ENCODE data around the gene KCNQ2. TPM values are rescaled to one million over a fixed set of nuclear protein-coding genes. Genes with fewer than 3 reads are reported as not detected.

The KCNQ2 gene
- total and polyA plus RNA-seq, 10 donors = 0.13 to 3.5 (median 0.45) TPM; not detected in 2

DNA sequence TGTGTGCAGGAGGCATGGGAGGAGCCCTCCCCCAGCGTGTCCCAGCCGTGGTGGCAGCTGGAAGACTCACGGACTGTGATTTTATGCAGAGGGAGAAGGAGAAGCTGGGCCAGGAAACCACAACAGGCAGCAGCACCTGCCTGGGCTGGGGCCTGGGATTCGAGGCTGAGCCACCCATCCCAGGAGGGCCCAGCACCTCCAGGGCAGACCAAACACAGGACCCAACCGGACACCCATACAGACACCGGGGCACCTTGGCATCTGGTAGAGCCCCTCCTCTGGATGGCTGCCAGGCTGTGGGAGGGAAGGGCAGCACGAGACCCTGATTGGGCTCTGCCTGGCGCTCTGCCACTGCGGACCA, 69.6 kb downstream of the KCNQ2 start:
- no peak for DNase-seq
- H3K4me3 ChIP-seq = no peak overlapping the region
- no peaks in the 10 kb centered on the region for H3K9me3 ChIP-seq
- intact Hi-C loops (cut with DNase I; ENCODE audit: low total_unique reads) = no loop called here
- 34 to 47% (median 44%) methylated on average over 6 to 9 of the region's 9 CpGs for WGBS, 5 donors
- peaks cover 0 to 69% (median 0%) of the 10 kb centered on the region in 7 donors for H3K27me3 ChIP-seq (replicated peaks in 1 of 7)
- H3K36me3 ChIP-seq = no peaks in the 10 kb centered on the region
- TF ChIP-seq POLR2AphosphoS5 (IDR thresholded peaks at IDR 0.05) (no peak), POLR2A (IDR thresholded peaks at IDR 0.05) (no peak)
- TF ChIP-seq, protein P1, sequence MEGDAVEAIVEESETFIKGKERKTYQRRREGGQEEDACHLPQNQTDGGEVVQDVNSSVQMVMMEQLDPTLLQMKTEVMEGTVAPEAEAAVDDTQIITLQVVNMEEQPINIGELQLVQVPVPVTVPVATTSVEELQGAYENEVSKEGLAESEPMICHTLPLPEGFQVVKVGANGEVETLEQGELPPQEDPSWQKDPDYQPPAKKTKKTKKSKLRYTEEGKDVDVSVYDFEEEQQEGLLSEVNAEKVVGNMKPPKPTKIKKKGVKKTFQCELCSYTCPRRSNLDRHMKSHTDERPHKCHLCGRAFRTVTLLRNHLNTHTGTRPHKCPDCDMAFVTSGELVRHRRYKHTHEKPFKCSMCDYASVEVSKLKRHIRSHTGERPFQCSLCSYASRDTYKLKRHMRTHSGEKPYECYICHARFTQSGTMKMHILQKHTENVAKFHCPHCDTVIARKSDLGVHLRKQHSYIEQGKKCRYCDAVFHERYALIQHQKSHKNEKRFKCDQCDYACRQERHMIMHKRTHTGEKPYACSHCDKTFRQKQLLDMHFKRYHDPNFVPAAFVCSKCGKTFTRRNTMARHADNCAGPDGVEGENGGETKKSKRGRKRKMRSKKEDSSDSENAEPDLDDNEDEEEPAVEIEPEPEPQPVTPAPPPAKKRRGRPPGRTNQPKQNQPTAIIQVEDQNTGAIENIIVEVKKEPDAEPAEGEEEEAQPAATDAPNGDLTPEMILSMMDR (IDR thresholded peaks at IDR 0.05 in 8 of 11, conservative IDR thresholded peaks at IDR 0.05 in 3 of 11) = no peak
- H3K4me1 ChIP-seq = peaks cover 0 to 7% (median 0%) of the 10 kb centered on the region in 6 donors
- no peak overlapping the region for H3K27ac ChIP-seq

DNA sequence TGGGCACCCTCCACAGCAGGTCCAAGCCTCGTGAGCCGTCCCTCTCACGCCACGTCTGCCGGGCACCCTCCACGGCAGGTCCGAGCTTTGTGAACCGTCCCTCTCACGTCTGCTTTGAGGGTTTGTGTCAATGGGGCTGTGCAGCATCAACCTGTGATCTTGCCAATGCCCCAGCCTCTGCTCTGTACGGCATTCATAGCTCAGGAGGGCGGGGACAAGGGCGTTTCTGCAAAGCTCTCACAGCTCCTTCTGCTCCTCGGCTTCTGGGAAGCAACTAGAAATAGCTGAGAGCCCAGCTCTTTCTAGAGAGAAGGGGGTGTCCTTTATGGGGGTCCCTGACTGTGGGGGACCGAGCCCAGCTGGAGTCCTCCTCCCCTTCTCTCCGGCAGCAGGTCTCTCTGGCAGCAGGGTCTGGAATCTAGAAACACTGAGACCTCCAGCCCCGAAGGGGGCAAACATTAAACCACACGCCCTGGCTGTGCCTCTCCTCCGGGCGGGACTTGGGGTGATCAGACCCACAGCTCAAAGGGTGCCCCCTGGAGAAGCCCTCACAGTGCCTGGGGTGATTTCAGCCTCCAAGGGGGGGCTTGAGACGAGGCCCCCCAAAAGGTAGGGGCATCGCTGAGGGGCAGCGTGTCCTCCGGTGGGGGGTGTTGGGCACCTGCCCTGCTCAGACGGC, 70.1 kb downstream of the KCNQ2 start:
- Histone ChIP-seq H3K4me3 (no peak overlapping the region), H3K36me3 (no peaks in the 10 kb centered on the region), H3K9me3 (no peaks in the 10 kb centered on the region), H3K4me1 (peaks cover 0 to 7% (median 0%) of the 10 kb centered on the region in 6 donors), H3K27me3 (replicated peaks in 1 of 7) (peaks cover 0 to 75% (median 0%) of the 10 kb centered on the region in 7 donors), H3K27ac (no peak overlapping the region)
- DNase-seq = no peak
- WGBS, 5 donors = 66 to 69% (median 67%) methylated on average over 21 to 24 of the region's 24 CpGs
- TF ChIP-seq, protein P1 (IDR thresholded peaks at IDR 0.05 in 8 of 11, conservative IDR thresholded peaks at IDR 0.05 in 3 of 11) = no peak
- TF ChIP-seq POLR2A (IDR thresholded peaks at IDR 0.05) (no peak), POLR2AphosphoS5 (IDR thresholded peaks at IDR 0.05) (no peak)
- intact Hi-C loops (cut with DNase I; ENCODE audit: low total_unique reads) = no loop called here

DNA sequence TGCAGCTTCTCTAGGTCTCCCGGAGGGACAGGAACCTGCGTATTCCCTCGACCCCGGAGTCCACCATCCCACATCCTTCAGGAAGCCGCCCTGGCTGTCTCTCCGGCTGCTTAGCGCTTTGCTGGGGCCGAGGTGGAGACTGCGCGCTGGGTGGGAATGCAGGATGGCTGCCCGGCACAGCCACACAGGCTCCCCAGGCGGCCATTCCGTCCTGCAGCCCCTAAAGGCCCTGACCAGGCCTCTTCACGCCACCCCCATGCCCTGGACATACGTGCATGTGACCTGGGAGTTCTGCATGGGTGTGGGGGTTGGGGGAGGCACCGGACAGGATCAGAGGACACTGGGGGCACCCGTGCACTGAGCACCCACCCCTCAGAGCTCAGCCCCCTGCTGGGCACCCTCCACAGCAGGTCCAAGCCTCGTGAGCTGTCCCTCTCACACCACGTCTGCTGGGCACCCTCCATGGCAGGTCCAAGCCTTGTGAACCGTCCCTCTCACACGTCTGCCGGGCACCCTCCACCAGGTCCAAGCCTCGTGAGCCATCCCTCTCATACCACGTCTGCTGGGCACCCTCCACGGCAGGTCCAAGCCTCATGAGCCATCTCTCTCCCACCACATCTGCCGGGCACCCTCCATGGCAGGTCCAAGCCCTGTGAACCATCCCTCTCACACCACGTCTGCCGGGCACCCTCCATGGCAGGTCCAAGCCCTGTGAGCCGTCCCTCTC, 70.9 kb downstream of the KCNQ2 start:
- intact Hi-C loops (cut with DNase I; ENCODE audit: low total_unique reads) = no loop called here
- Histone ChIP-seq H3K4me3 (no peak overlapping the region), H3K27ac (no peak overlapping the region), H3K27me3 (replicated peaks in 1 of 7) (peaks cover 0 to 77% (median 0%) of the 10 kb centered on the region in 7 donors), H3K4me1 (peaks cover 0 to 7% (median 0%) of the 10 kb centered on the region in 6 donors), H3K36me3 (no peaks in the 10 kb centered on the region), H3K9me3 (no peaks in the 10 kb centered on the region)
- no peak for TF ChIP-seq POLR2A (IDR thresholded peaks at IDR 0.05)
- TF ChIP-seq, protein P1 (IDR thresholded peaks at IDR 0.05 in 8 of 11, conservative IDR thresholded peaks at IDR 0.05 in 3 of 11) = no peak
- no peak for TF ChIP-seq POLR2AphosphoS5 (IDR thresholded peaks at IDR 0.05)
- whole genome bisulfite sequencing, 5 donors = 70 to 82% (median 71%) methylated on average over 23 to 29 of the region's 29 CpGs
- no peak for DNase-seq

All from spleen (tissue), 11 donors.